HS-5 (cell line): ENCODE measurements around the gene CEP112.

Source experiments
- DNase-seq: peaks from one replicate; pipeline ENCODE4 v3.0.0-alpha.2; 2012; ENCODE audit warnings: low read depth

The CEP112 gene

GRCh38 chr17:66191593-66192377 is at the start of gene CEP112:
CEP112 (minus strand) TSS chr17:66192133.
- peak; percentile 23 for DNase-seq

- peak; percentile 57 for DNase-seq
Observed at GRCh38 chr17:66240630-66241029, 48.7 kb upstream of the CEP112 start.

DNA sequence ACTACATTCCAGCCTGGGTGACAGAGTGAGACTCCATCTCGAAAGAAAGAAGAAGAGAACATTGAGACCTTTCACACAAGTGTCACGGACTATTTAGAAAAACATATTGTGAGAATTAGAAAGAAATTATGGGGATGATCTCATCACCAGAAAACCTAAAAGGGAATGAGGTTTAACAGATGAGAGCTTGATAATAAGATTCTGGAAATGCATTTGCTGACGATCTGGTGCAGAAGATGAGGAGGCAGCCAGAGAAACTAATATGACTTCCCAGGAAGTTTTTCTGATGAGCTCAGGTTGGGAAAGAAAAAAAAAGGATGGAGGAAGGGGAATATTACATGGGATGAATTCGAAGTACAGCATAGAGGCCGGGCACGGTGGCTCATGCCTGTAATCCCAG is 48.1 kb upstream of the CEP112 start:
- no peak for DNase-seq

- no peak for DNase-seq
Observed at GRCh38 chr17:66235377-66235994, 43.6 kb upstream of the CEP112 start.

- DNase-seq, result no peak
Observed at GRCh38 chr17:66234611-66235010, 42.7 kb upstream of the CEP112 start.

DNA sequence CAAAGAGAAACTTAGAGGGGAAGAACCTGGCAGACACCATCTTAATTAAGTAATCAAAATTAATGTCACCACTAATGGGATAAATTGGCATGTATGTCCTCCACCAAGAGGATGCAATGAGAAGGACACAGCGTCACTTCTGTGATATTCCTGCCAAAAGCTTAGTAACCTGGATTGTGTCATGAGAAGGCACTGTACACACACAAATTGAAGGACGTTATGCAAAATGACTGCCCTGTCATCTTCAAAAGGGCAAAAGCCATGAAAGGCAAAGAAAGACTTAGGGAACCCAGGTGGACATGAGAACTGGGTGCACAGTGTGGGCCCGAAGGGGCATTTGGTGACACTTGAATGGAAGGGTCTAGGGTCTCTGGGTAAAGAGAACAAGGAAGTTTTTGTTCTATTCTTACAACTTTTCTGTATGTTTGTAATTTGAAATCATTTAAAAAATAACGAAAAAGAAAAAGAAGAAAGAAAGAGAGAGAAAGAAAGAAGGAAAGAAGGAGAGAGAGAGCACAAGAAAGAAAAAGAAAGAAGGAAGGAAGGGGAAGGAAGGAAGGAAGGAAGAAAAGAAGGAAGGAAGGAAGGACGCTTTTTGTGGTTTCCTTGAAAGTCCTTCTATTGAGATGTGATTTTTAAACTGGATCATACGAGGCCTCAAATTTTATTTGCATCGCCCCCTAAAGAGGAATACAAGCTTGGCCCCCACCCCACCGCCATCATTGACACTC is 41.3 kb upstream of the CEP112 start:
- no peak for DNase-seq

DNA sequence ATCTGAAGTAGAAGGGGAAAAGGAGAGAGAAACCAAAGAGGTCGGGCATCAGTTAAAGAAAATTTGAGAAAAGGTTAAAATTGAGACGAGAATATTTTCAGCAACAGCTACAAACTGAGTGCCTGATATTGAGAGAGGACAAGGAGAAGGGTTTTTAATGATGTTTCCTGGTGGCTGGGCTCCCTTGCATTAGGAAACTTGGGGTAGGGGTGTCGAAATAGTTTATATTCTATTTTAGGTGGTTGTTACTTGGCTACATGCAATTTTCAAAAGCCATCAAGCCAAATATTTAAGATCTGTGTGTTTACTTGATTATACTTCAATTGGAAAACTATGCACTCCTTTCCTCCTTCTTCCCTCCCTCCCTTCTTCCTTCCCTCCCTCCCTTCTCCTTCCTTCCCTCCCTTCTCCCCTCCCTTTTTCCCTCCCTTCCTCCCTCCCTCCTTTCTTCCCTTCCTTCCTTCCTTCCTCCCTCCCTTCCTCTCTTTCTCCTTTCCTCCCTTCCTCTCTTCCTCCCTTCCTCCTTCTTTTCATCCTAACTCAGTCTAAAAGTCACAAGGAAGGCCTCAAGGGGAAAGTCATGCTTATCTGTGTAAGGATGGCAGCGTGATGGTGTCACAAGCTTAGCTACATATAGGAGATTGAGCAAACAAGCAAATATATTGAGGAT is 39.1 kb upstream of the CEP112 start:
- no peak for DNase-seq

- no peak for DNase-seq
Observed at GRCh38 chr17:66229783-66230538, 38.0 kb upstream of the CEP112 start.

DNA sequence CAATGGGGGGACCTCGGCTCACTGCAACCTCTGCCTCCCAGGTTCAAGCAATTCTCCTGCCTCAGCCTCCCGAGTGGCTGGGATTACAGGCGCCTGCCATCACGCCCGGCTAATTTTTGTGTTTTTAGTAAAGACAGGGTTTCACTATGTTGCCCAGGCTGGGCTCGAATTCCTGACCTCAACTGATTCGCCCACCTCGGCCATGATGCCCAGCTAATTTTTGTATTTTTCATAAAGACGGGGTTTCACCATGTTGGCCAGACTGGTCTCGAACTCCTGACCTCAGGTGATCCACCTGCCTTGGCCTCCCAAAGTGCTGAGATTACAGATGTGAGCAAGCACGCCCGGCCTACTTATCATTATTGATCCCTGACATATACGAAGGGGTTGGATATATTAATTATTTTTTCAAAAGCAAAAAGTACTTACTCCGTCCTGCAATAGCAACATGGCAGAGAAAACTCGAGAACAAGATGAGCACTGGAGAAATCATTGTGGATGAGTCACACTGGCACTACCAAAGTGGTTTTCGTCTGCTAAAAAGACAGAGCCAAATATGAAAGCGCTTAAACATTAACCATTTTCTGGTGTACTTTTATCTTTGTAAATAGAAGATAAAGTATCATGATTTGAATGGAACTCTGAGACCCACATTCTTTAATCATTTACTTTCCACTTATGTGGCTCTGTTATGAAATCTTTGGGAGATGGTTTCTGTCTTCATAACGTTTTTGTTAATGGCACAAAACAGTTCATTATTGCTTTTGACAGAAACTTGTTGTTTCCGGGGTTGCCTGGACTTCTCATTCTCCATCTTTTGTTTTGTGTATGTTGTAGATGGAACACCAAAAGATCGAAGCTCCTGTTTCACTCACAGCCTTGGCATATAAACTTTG is 37.2 kb upstream of the CEP112 start, which contains the start of gene APOH:
Gene APOH (minus strand): TSS at position 529 of the 896 bp plus-strand sequence. CDS start 36 bp downstream, at position 493.
- no peak for DNase-seq

DNA sequence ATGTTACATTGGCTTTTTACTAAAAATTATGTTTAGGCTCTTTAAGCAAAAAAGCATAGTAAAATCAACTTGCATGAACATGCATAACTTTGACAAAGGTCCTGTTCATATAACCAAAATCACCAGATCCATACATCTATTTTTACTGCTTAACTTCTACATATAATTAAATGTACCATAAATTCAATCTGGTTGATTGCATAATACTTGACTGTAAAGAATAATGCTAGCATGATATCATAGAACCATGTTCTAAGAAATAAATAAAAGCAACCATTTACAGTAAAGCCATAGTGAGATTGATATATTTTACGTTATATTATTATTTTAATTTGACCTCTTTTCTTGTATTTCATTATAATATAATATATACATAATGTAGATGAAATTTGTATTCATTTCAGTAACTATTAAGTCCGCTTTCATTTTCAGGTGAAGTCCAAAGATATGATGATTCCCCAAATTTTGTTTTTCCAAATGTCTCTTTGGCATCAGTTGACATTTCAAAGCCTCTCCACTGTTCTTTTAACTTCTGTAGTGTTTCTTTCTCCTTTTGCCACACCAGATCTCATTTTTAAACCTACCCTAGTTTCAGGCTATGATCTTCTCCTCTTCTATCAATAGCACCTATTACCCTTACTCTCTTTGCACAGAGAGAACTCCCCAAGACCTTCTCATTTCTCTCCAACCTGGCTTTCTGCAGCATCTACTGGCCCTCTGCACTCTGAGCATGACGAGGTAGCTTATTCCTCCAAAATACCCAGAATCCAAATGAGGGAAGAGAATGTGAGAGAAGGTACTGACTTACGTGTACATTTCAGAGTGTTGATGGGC is 35.5 kb upstream of the CEP112 start:
- no peak for DNase-seq

GRCh38 chr17:66222798-66223350 is 30.9 kb upstream of the CEP112 start:
- DNase-seq, result no peak

- no peak for DNase-seq
Observed at GRCh38 chr17:66221755-66222530, 30.0 kb upstream of the CEP112 start.

- no peak for DNase-seq
Observed at GRCh38 chr17:66221343-66221742, 29.4 kb upstream of the CEP112 start.

- DNase-seq, result no peak
Observed at GRCh38 chr17:66220079-66220835, 28.3 kb upstream of the CEP112 start.

DNA sequence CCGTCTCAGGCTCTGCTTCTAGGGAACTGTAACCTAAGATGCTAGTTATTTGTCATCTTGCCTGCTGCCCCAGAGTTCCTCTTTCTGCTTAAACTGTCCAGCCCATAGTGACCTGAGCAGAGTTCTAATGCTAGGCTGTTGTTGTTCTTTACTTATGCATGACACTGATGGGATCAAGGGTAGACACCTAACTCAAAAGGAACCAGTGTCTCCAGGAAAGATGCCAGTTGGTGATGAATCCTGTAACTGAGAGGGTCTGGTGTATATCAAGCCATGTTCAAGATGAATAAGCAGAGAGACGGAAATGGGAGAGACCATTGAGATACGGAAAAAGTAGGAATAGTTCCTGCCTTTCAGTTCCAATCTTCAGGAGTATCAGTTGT is 23.6 kb upstream of the CEP112 start:
- no peak for DNase-seq

GRCh38 chr17:66214884-66215528 is 23.1 kb upstream of the CEP112 start:
- DNase-seq, result no peak
